HG03025 (cell line): ENCODE results near the gene RPAIN.

Experiments
- ATAC-seq: cut with Tn5 transposase; IDR thresholded peaks from one replicate; pipeline ENCODE4 v1.9.1; 2021; ENCODE audit warnings: mild to moderate bottlenecking, moderate library complexity; ENCODE audit not compliant: unreplicated experiment, low FRiP score

The RPAIN gene

DNA sequence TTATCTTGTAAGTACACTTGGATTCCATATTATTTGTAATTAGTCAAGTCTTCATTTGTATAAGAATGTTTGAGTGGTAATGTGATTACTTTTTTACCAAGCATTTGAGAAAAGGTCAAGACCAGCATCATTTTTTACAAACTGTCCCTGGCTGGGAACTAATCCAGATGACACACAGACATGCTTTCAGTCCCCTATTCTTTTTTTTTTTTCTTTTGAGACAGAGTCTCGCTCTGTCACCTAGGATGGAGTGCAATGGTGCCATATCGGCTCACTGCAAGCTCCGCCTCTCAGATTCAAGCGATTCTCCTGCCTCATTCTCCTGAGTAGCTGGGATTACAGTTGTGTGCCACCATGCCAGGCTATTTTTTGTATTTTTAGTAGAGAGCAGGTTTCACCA, 61.5 kb downstream of the RPAIN start:
- no peak for ATAC-seq
